Mucosa of descending colon (tissue), 3 donors: Measurements from ENCODE around the gene EED. TPM values are rescaled to one million over a fixed set of nuclear protein-coding genes. Genes with fewer than 3 reads are reported as not detected.

Source experiments
- ATAC-seq: fragments of 200-7000 bp; cut with Tn5 transposase; one replicate; pipeline ENCODE4 v1.9.1; 2020; ENCODE audit warnings: mild to moderate bottlenecking, moderate library complexity
- DNase-seq, 3 donors: peaks; one replicate each; pipeline ENCODE4 v3.0.0-alpha.2; 2020
- H3K36me3 ChIP-seq: fragments of 200-600 bp; one replicate; pipeline ENCODE4 v1.8.0; 2021; ENCODE audit warnings: low read depth, mild to moderate bottlenecking
- H3K4me1 ChIP-seq: fragments of 200-600 bp; one replicate; pipeline ENCODE4 v1.8.0; 2021; ENCODE audit warnings: low read depth, mild to moderate bottlenecking
- H3K4me3 ChIP-seq: fragments of 200-600 bp; one replicate; pipeline ENCODE4 v1.8.0; 2021; ENCODE audit warnings: mild to moderate bottlenecking
- H3K9me3 ChIP-seq: fragments of 200-600 bp; one replicate; pipeline ENCODE4 v1.8.0; 2021; ENCODE audit warnings: mild to moderate bottlenecking
- CTCF ChIP-seq: fragments of 200-600 bp; IDR thresholded peaks from one replicate; pipeline ENCODE4 v1.8.0; 2022; ENCODE audit warnings: antibody characterized with exemption, mild to moderate bottlenecking
- intact Hi-C, 2 donors: fragments of 100-400 bp; cut with DNase I in 1 of 2; cut with micrococcal nuclease in 1 of 2; formaldehyde crosslinking; loops; one replicate each; pipeline versions ENCODE4 v1.11.0 to v1.11.1; 2022; cut with DNase I, micrococcal nuclease
- total RNA-seq, 3 donors: library from RNA; stranded (reverse); fragmentation: NEBNext Ultra II Directional in 2 of 3; extraction: Animal tissue kit (Norgen Biotek cat#: 25700) in 2 of 3; gene quantifications; one replicate each; pipeline versions ENCODE4 v1.2.1 to v1.2.4, GENCODE V29; 2021 to 2023
- donor health status: DM: no; HTN: no; CAD: no; lungs with moderate emphysema.
- donor health status: DM: no; HTN: no; CAD: no.
- donor health status: DM: no; HTN: yes; CAD: no.

EED gene
- total RNA-seq, 3 donors from 2014 or later: 21.9 to 29.6 (median 22.0) TPM

DNA sequence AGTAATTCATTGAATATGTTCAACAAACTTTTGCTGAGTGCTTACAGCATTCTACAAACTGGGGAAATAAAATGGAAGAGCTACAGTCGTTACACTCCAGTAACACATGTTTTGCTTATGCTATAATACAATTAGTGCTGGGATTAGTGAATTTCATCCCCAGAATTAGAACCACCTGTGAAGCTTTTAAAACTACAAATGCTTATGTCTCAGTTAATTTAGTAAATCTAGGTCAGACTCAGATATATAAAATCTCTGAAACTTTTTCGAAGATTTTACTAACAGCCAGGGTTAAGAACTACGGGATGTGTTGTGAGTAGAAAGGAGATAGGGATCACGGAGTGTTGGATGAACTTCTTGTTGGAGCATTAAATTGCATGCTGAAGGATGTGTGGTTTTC lies 33.7 kb upstream of the EED start:
- no peaks in the 10 kb centered on the region for H3K9me3 ChIP-seq
- DNase-seq: no peak
- intact Hi-C loops: loop anchor here in 1 of 2 donors (10.0 kb wide), 2 partner anchors 266 to 356 kb away; partner anchors contain the start of gene CCDC83
- ATAC-seq: no peak
- no peak for TF ChIP-seq CTCF
- H3K36me3 ChIP-seq: no peaks in the 10 kb centered on the region
- no peaks in the 10 kb centered on the region for H3K4me1 ChIP-seq
- no peak overlapping the region for H3K4me3 ChIP-seq

DNA sequence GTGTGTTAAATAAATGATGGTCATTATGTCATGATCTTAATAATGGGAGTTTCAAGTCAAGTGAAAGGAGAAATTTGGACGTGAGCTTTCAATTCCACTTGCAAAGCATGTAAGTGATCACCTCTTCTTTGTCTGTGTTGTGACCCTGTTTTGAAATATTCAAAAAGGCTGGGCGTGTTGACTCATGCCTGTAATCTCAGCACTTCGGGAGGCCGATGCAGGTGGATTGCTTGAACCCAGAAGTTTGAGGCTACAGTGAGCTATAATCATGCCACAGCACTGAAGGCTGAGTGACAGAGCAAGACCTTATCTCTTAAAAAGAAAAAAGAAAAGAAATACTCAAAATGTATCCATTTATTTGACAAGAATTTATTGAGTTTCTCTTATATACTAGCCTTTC lies 32.9 kb upstream of the EED start:
- no peaks in the 10 kb centered on the region for H3K4me1 ChIP-seq
- intact Hi-C loops: loop anchor here in 1 of 2 donors (10.0 kb wide), 2 partner anchors 267 to 357 kb away; partner anchors contain the start of gene CCDC83
- ATAC-seq (no peak), DNase-seq (no peak)
- no peaks in the 10 kb centered on the region for H3K9me3 ChIP-seq
- no peaks in the 10 kb centered on the region for H3K36me3 ChIP-seq
- H3K4me3 ChIP-seq: no peak overlapping the region
- TF ChIP-seq CTCF: no peak

DNA sequence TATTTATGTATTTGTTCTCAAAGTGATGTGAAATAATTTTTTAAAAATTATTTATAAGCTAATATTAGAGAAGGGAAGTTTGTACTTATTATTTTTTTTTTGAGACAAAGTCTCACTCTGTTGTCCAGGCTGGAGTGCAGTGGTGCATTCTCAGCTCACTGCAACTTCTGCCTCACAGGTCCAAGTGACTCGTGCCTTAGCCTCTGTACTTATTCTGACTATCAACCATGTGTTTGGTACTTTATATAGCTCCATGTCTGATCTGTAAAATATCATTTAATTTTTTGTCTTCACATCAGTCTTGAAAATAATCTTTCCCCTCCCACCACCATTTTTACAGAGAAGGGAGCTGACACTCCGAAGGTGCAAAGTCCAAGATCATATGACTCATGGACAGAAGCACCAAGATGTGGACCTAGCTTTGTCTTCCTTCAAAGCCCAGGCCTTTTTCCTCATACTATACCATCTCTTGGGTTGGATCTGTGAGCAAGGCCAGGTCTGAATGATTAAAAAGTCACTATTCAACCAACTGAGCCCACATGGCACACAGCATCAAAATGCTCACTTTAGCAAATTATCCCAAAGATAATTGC lies 32.4 kb upstream of the EED start:
- Histone ChIP-seq H3K9me3 (no peaks in the 10 kb centered on the region), H3K4me3 (no peak overlapping the region), H3K4me1 (no peaks in the 10 kb centered on the region), H3K36me3 (no peaks in the 10 kb centered on the region)
- ATAC-seq (peak; percentile 40), DNase-seq (no peak)
- no peak for TF ChIP-seq CTCF
- intact Hi-C loops: loop anchor here in 1 of 2 donors (10.0 kb wide), 2 partner anchors 267 to 357 kb away; partner anchors contain the start of gene CCDC83

GRCh38 chr11:86214710-86215109 lies 29.8 kb upstream of the EED start:
- Histone ChIP-seq H3K36me3 (no peaks in the 10 kb centered on the region), H3K4me1 (peaks cover 3% of the 10 kb centered on the region), H3K4me3 (no peak overlapping the region), H3K9me3 (no peaks in the 10 kb centered on the region)
- TF ChIP-seq CTCF: no peak
- intact Hi-C loops: loop anchor here in 1 of 2 donors (10.0 kb wide), 2 partner anchors 270 to 360 kb away; partner anchors contain the start of gene CCDC83
- DNase-seq: no peak
- ATAC-seq: peak; percentile 33

- Histone ChIP-seq H3K4me1 (peaks cover 3% of the 10 kb centered on the region), H3K4me3 (no peak overlapping the region), H3K36me3 (no peaks in the 10 kb centered on the region), H3K9me3 (no peaks in the 10 kb centered on the region)
- peak; percentile 95 for ATAC-seq
- peak in 2 of 3 donors; percentile 70 to 80 for DNase-seq
- intact Hi-C loops: loop anchor here in 1 of 2 donors (10.0 kb wide), 2 partner anchors 274 to 364 kb away; partner anchors contain the start of gene CCDC83
- peak; percentile 74 for TF ChIP-seq CTCF
Observed at GRCh38 chr11:86218125-86219084, 26.1 kb upstream of the EED start.
